K562 (cell line): ENCODE measurements around the gene ADGRL3. TPM values are rescaled to one million over a fixed set of nuclear protein-coding genes. Genes with fewer than 3 reads are reported as not detected.

Experiments
- ATAC-seq: fragments of 200-7000 bp; cut with Tn5 transposase; 3 replicates; pipeline ENCODE4 v1.9.1; 2020; ENCODE audit warnings: moderate library complexity
- BruUV-seq: library from RNA; stranded (reverse); fragments of 400-500 nt; replicated peaks from 2 replicates; lab custom pipeline; 2021; lab: Mats Ljungman, UMichigan
- CTCF ChIA-PET: fragments of 300-600 bp; formaldehyde crosslinking; extraction: SDS; loops from one replicate; lab custom pipeline; 2021; ENCODE audit warnings: low intra/inter-chr PET ratio; lab: Yijun Ruan, JAX
- POLR2A ChIA-PET: fragments of 300-600, 350-650 bp; sonication (Branson Sonifier 250); formaldehyde crosslinking; extraction: SDS; loops from one replicate; lab custom pipeline; 2021; ENCODE audit warnings: antibody characterized with exemption, inconsistent platforms; lab: Yijun Ruan, JAX
- DNase-seq, 4 experiments: peaks; one replicate each; pipeline versions ENCODE4 v3.0.0 to v3.0.0-alpha.2; 2011 to 2018; ENCODE audit warnings: low spot score in 3 of 4, mixed read lengths in 3 of 4; ENCODE audit errors: extremely low read depth in 1 of 4
- FAIRE-seq: peaks from 2 replicates; lab custom pipeline; 2011; peaks lifted over from hg19 to GRCh38; lab: Jason Lieb, UNC
- H2AFZ ChIP-seq: 2 replicates; pipeline ENCODE4 v1.6.0; 2011; ENCODE audit warnings: low read depth, low read length, control low read depth, inconsistent platforms
- H3K27ac ChIP-seq: fragments of 200-600 bp; 3 replicates; pipeline ENCODE4 v1.8.0; 2011; ENCODE audit warnings: low read depth, mild to moderate bottlenecking, control low read depth, inconsistent platforms, low read length, moderate library complexity, mixed read lengths; ENCODE audit errors: extremely low read depth
- H3K27me3 ChIP-seq, 2 experiments: fragments of 300-600 bp in 1 of 2; 2 replicates in 1 of 2; 3 replicates in 1 of 2; pipeline versions ENCODE4 v1.6.0 to v1.8.0; 2011; ENCODE audit warnings: inconsistent platforms in 2 of 2, low read length in 2 of 2, mild to moderate bottlenecking in 1 of 2, mixed read lengths in 1 of 2, moderate library complexity in 1 of 2; ENCODE audit not compliant: control insufficient read depth in 2 of 2, insufficient read depth in 2 of 2
- H3K36me3 ChIP-seq: fragments of 300-600 bp; 3 replicates; pipeline ENCODE4 v1.8.0; 2011; ENCODE audit warnings: mild to moderate bottlenecking, low read length, inconsistent platforms; ENCODE audit not compliant: control insufficient read depth, insufficient read depth
- H3K4me1 ChIP-seq, 2 experiments: fragments of 200-600 bp in 1 of 2; replicated peaks in 1 of 2; 2 replicates in 1 of 2; 3 replicates in 1 of 2; pipeline versions ENCODE4 v1.5.1 to v1.8.0; 2011; ENCODE audit warnings: inconsistent platforms in 2 of 2, low read length in 2 of 2, mild to moderate bottlenecking in 1 of 2, mixed read lengths in 1 of 2, moderate library complexity in 1 of 2; ENCODE audit not compliant: control insufficient read depth in 2 of 2, insufficient read depth in 2 of 2
- H3K4me2 ChIP-seq: 2 replicates; pipeline ENCODE4 v1.6.1; 2011; ENCODE audit warnings: low read length, control low read depth, inconsistent platforms, mixed read lengths; ENCODE audit not compliant: insufficient read depth
- H3K4me3 ChIP-seq: fragments of 200-600 bp; sonication (generic), shearing (Covaris generic); 2 replicates; pipeline ENCODE4 v1.5.1; 2016; ENCODE audit warnings: control low read depth, inconsistent platforms
- H3K79me2 ChIP-seq: fragments of 200-600 bp; 3 replicates; pipeline ENCODE4 v1.8.0; 2011; ENCODE audit warnings: low read length, inconsistent platforms; ENCODE audit not compliant: control insufficient read depth, insufficient read depth
- H3K9ac ChIP-seq, 2 experiments: 2 replicates each; pipeline versions ENCODE4 v1.6.0 to v1.6.1; 2011; ENCODE audit warnings: low read depth in 2 of 2, low read length in 2 of 2, control low read depth in 1 of 2, inconsistent platforms in 1 of 2, mild to moderate bottlenecking in 1 of 2, mixed read lengths in 1 of 2; ENCODE audit not compliant: insufficient read depth in 1 of 2
- H3K9me1 ChIP-seq: one replicate; pipeline ENCODE4 v1.6.0; 2011; ENCODE audit warnings: inconsistent platforms, mild to moderate bottlenecking, low read length, moderate library complexity; ENCODE audit not compliant: control insufficient read depth, insufficient read depth
- H3K9me3 ChIP-seq: replicated peaks from 2 replicates; pipeline ENCODE4 v1.5.1; 2011; ENCODE audit warnings: low read depth, low read length, inconsistent platforms; ENCODE audit not compliant: control insufficient read depth, insufficient read depth
- H4K20me1 ChIP-seq: replicated peaks from 2 replicates; pipeline ENCODE4 v1.6.1; 2011; ENCODE audit warnings: low read length, inconsistent platforms, mixed read lengths; ENCODE audit not compliant: control insufficient read depth, insufficient read depth
- BCL6 ChIP-seq: fragments of 250-450 bp; sonication (Bioruptor Pico); IDR thresholded peaks from 2 replicates; pipeline ENCODE4 v1.4.0; 2020
- BHLHE40 ChIP-seq: IDR thresholded peaks from 2 replicates; pipeline ENCODE4 v1.6.1; 2011; ENCODE audit warnings: low read length, improper control_type of control experiment
- HDAC1 ChIP-seq, 2 experiments: fragments of 450-650 bp; IDR thresholded peaks; 2 replicates each; pipeline ENCODE4 v1.6.1; 2016 to 2017; ENCODE audit warnings: inconsistent platforms in 1 of 2, mild to moderate bottlenecking in 1 of 2, moderate library complexity in 1 of 2
- NCOA6 ChIP-seq: fragments of 450-650 bp; IDR thresholded peaks from 2 replicates; pipeline ENCODE4 v1.6.1; 2017; ENCODE audit warnings: mild to moderate bottlenecking
- NFATC3 ChIP-seq: fragments of 450-650 bp; IDR thresholded peaks from 2 replicates; pipeline ENCODE4 v1.6.1; 2017; ENCODE audit warnings: mild to moderate bottlenecking
- PHTF2 ChIP-seq: fragments of 250-450 bp; sonication (Bioruptor Pico); IDR thresholded peaks from 2 replicates; pipeline ENCODE4 v1.5.0; 2021; ENCODE audit warnings: mild to moderate bottlenecking
- POLR3G ChIP-seq: IDR thresholded peaks from 2 replicates; pipeline ENCODE4 v1.6.1; 2011; ENCODE audit not compliant: insufficient read length, insufficient replicate concordance; ENCODE audit errors: extremely low read depth
- RFX5 ChIP-seq: IDR thresholded peaks from 2 replicates; pipeline ENCODE4 v1.6.1; 2011; ENCODE audit warnings: low read depth, mild to moderate bottlenecking, improper control_type of control experiment, low read length
- SMAD3 ChIP-seq: fragments of 450-650 bp; formaldehyde crosslinking; conservative IDR thresholded peaks from 2 replicates; pipeline ENCODE4 v1.4.0; 2020; ENCODE audit warnings: mild to moderate bottlenecking
- TRIM28 ChIP-seq: fragments of 450-650 bp; IDR thresholded peaks from 2 replicates; pipeline ENCODE4 v1.6.1; 2017
- ZNF146 ChIP-seq: IDR thresholded peaks from one replicate; pipeline ENCODE4 v1.6.1; 2018; ENCODE audit warnings: missing compliant biosample characterization; ENCODE audit not compliant: unreplicated experiment
- ZNF174 ChIP-seq: fragments of 250-450 bp; sonication (Bioruptor Pico); IDR thresholded peaks from 2 replicates; pipeline ENCODE4 v1.4.0; 2020; ENCODE audit warnings: mild to moderate bottlenecking
- WGBS: fragments of 100-300 bp; shearing (Covaris generic); methylation state at CpG from one replicate; pipeline ENCODE4 v1.1.6; 2016; ENCODE audit warnings: low coverage, mixed read lengths; ENCODE audit not compliant: insufficient coverage; ENCODE audit errors: missing lambda C conversion rate; 5-methylcytosine and 5-hydroxymethylcytosine counted together
- in situ Hi-C: fragments of 300-500 bp; cut with MboI; formaldehyde crosslinking; loops from 4 replicates; pipeline ENCODE4 v1.15.0; 2018; ENCODE audit warnings: inconsistent platforms, mixed read lengths
- intact Hi-C: fragments of 100-400 bp; cut with micrococcal nuclease; formaldehyde crosslinking; loops from 2 replicates; pipeline ENCODE4 v1.14.2; 2022
- polyA plus RNA-seq, 8 experiments: library from polyadenylated mRNA; depleted of rRNA in 4 of 8; stranded (reverse) in 5 of 8; unstranded in 3 of 8; fragments of >200 nt; fragmentation: Nextera tagmentation in 2 of 8; fragmentation: Illumina TruSeq in 1 of 8; extraction: Ambion mirVana in 2 of 8; extraction: Trizol in 1 of 8; gene quantifications; 2 replicates each; pipeline versions ENCODE4 v1.2.1 to v1.2.3, GENCODE V29; 2011 to 2014; ENCODE audit warnings: inconsistent platforms in 1 of 8, missing spikeins in 1 of 8
- total RNA-seq, 7 experiments: library from RNA; depleted of rRNA in 6 of 7; stranded (reverse); fragments of >200 nt in 6 of 7; fragmentation: Illumina TruSeq in 2 of 7; extraction: Trizol in 2 of 7; gene quantifications; 2 replicates each; pipeline versions ENCODE4 v1.2.1 to v1.2.3, GENCODE V29; 2011 to 2021; ENCODE audit warnings: low replicate concordance in 1 of 7
- TF ChIP-seq, protein P1 (sequence below): fragments of 250-450 bp; sonication (Bioruptor Pico); IDR thresholded peaks from 2 replicates; pipeline ENCODE4 v1.8.0; 2022; ENCODE audit warnings: moderate library complexity, mild to moderate bottlenecking, inconsistent platforms

Gene ADGRL3
- total and polyA plus RNA-seq, 9 of the 15 experiments (the other 6 are each of a cell fraction or from before 2014, with no cell fraction given): 0.03 to 0.14 (median 0.04) TPM; not detected in 2

- Histone ChIP-seq H3K9me1 (no peaks in the 10 kb centered on the region), H3K4me2 (no peak overlapping the region), H3K27me3 (no peaks in the 10 kb centered on the region), H3K36me3 (no peaks in the 10 kb centered on the region), H3K79me2 (no peaks in the 10 kb centered on the region), H3K4me3 (no peak overlapping the region), H3K9me3 (no peaks in the 10 kb centered on the region), H3K4me1 (no peaks in the 10 kb centered on the region), H2AFZ (no peak overlapping the region), H4K20me1 (no peaks in the 10 kb centered on the region), H3K9ac (no peak overlapping the region), H3K27ac (no peak overlapping the region)
- 9% methylated on average over 2 of the region's 2 CpGs for WGBS
- DNase-seq (no peak), ATAC-seq (no peak), FAIRE-seq (no peak)
- TF ChIP-seq RFX5 (no peak), BCL6 (CRISPR knock-in tag) (no peak), NCOA6 (no peak), SMAD3 (CRISPR knock-in tag) (no peak), ZNF174 (CRISPR knock-in tag) (no peak), BHLHE40 (no peak), POLR3G (no peak), HDAC1 (IDR thresholded peaks at IDR 0.05) (no peak), TRIM28 (no peak), PHTF2 (CRISPR knock-in tag) (no peak), NFATC3 (no peak), ZNF146 (no peak)
- TF ChIP-seq, protein P1, sequence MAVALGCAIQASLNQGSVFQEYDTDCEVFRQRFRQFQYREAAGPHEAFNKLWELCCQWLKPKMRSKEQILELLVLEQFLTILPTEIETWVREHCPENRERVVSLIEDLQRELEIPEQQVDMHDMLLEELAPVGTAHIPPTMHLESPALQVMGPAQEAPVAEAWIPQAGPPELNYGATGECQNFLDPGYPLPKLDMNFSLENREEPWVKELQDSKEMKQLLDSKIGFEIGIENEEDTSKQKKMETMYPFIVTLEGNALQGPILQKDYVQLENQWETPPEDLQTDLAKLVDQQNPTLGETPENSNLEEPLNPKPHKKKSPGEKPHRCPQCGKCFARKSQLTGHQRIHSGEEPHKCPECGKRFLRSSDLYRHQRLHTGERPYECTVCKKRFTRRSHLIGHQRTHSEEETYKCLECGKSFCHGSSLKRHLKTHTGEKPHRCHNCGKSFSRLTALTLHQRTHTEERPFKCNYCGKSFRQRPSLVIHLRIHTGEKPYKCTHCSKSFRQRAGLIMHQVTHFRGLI: no peak
- POLR2A ChIA-PET: no interaction called here
- no TSS peak for BruUV-seq
- CTCF ChIA-PET: no interaction called here
- intact Hi-C loops (no loop called here), in situ Hi-C loops (no loop called here)
Observed at GRCh38 chr4:62075089-62075488, 875.0 kb downstream of the ADGRL3 start.
